Spleen (tissue), 7 donors: ENCODE data around the gene AGBL1.

ENCODE experiments used
- POLR2A ChIP-seq, 3 donors: fragments of 450-650 bp; IDR thresholded peaks; one replicate each; pipeline ENCODE4 v1.5.1; 2017; ENCODE audit warnings: antibody characterized with exemption in 3 of 3, mild to moderate bottlenecking in 1 of 3
- POLR2AphosphoS5 ChIP-seq, 3 donors: sonication (generic); formaldehyde crosslinking; IDR thresholded peaks; one replicate each; pipeline ENCODE4 v1.5.1; 2017; ENCODE audit warnings: antibody characterized with exemption in 3 of 3
- TF ChIP-seq, protein P1 (sequence below), 11 experiments: fragments of 200-600 bp in 7 of 11; fragments of 450-650 bp in 4 of 11; sonication (generic) in 4 of 11; IDR thresholded peaks in 8 of 11; conservative IDR thresholded peaks in 3 of 11; 1 replicate in 7 of 11; 2 replicates in 4 of 11; pipeline versions ENCODE4 v1.4.0 to v1.8.0; 2016 to 2021; ENCODE audit warnings: antibody characterized with exemption in 11 of 11, inconsistent platforms in 4 of 11, mild to moderate bottlenecking in 1 of 11
- donor health status: DM: no; HTN: no; CAD: no; lungs with moderate emphysema.
- donor health status: DM: no; HTN: no; CAD: no.
- donor health status: DM: no; HTN: no; CAD: no.

DNA sequence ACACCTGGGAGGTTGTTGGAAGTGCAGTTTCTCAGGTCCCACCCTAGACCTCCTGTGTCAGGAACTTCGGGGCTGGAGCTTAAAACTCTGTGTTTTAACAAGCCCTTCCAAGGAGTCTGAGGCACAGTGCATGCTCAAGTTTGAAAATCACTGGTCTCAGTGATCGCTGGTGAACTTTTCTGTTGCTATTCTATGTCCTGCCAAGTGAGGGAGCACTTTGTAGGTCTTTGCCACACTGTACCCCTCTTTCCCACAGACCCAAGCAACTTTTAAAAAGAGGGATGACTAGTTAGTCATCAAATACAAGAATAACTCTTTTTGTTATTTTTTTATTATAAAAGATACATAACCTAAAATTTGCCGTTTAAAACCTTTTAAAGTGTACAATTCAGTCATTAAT lies 133.7 kb downstream of the AGBL1 start:
- TF ChIP-seq, protein P1, sequence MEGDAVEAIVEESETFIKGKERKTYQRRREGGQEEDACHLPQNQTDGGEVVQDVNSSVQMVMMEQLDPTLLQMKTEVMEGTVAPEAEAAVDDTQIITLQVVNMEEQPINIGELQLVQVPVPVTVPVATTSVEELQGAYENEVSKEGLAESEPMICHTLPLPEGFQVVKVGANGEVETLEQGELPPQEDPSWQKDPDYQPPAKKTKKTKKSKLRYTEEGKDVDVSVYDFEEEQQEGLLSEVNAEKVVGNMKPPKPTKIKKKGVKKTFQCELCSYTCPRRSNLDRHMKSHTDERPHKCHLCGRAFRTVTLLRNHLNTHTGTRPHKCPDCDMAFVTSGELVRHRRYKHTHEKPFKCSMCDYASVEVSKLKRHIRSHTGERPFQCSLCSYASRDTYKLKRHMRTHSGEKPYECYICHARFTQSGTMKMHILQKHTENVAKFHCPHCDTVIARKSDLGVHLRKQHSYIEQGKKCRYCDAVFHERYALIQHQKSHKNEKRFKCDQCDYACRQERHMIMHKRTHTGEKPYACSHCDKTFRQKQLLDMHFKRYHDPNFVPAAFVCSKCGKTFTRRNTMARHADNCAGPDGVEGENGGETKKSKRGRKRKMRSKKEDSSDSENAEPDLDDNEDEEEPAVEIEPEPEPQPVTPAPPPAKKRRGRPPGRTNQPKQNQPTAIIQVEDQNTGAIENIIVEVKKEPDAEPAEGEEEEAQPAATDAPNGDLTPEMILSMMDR (IDR thresholded peaks at IDR 0.05 in 8 of 11, conservative IDR thresholded peaks at IDR 0.05 in 3 of 11) = no peak
- no peak for TF ChIP-seq POLR2AphosphoS5 (IDR thresholded peaks at IDR 0.05)
- no peak for TF ChIP-seq POLR2A (IDR thresholded peaks at IDR 0.05)
